Spleen (tissue), 11 donors: ENCODE results near the gene KIAA0753. TPM values are rescaled to one million over a fixed set of nuclear protein-coding genes. Genes with fewer than 3 reads are reported as not detected.

Experiments used
- DNase-seq: peaks from one replicate; pipeline ENCODE4 v3.0.0-alpha.2; 2020
- H3K27ac ChIP-seq, 8 donors: fragments of 200-600 bp; sonication (generic) in 7 of 8; 1 replicate in 4 of 8; 2 replicates in 4 of 8; pipeline versions ENCODE4 v1.5.0 to v1.8.0; 2016 to 2021; ENCODE audit warnings: inconsistent platforms in 4 of 8, mild to moderate bottlenecking in 4 of 8, moderate library complexity in 1 of 8
- H3K27me3 ChIP-seq, 7 donors: fragments of 200-600 bp; sonication (generic) in 6 of 7; replicated peaks in 1 of 7; 1 replicate in 4 of 7; 2 replicates in 3 of 7; pipeline versions ENCODE4 v1.5.0 to v1.8.0; 2016 to 2021; ENCODE audit warnings: inconsistent platforms in 3 of 7, mild to moderate bottlenecking in 1 of 7
- H3K36me3 ChIP-seq, 6 donors: fragments of 200-600 bp; sonication (generic) in 5 of 6; 1 replicate in 4 of 6; 2 replicates in 2 of 6; pipeline versions ENCODE4 v1.5.0 to v1.8.0; 2016 to 2021; ENCODE audit warnings: inconsistent platforms in 2 of 6
- H3K4me1 ChIP-seq, 6 donors: fragments of 200-600 bp; sonication (generic) in 5 of 6; 1 replicate in 3 of 6; 2 replicates in 3 of 6; pipeline versions ENCODE4 v1.5.0 to v1.8.0; 2016 to 2021; ENCODE audit warnings: inconsistent platforms in 3 of 6
- H3K4me3 ChIP-seq, 8 donors: fragments of 200-600 bp; sonication (generic) in 7 of 8; 1 replicate in 4 of 8; 2 replicates in 4 of 8; pipeline versions ENCODE4 v1.5.0 to v1.8.0; 2016 to 2021; ENCODE audit warnings: inconsistent platforms in 4 of 8, mild to moderate bottlenecking in 4 of 8, moderate library complexity in 2 of 8
- H3K9me3 ChIP-seq, 8 donors: fragments of 200-600 bp; sonication (generic) in 7 of 8; 1 replicate in 4 of 8; 2 replicates in 4 of 8; pipeline versions ENCODE4 v1.5.0 to v1.8.0; 2016 to 2021; ENCODE audit warnings: inconsistent platforms in 4 of 8
- CTCF ChIP-seq, 11 experiments: fragments of 200-600 bp in 7 of 11; fragments of 450-650 bp in 4 of 11; sonication (generic) in 4 of 11; IDR thresholded peaks in 8 of 11; conservative IDR thresholded peaks in 3 of 11; 1 replicate in 7 of 11; 2 replicates in 4 of 11; pipeline versions ENCODE4 v1.4.0 to v1.8.0; 2016 to 2021; ENCODE audit warnings: antibody characterized with exemption in 11 of 11, inconsistent platforms in 4 of 11, mild to moderate bottlenecking in 1 of 11
- POLR2A ChIP-seq, 3 donors: fragments of 450-650 bp; IDR thresholded peaks; one replicate each; pipeline ENCODE4 v1.5.1; 2017; ENCODE audit warnings: antibody characterized with exemption in 3 of 3, mild to moderate bottlenecking in 1 of 3
- POLR2AphosphoS5 ChIP-seq, 3 donors: sonication (generic); formaldehyde crosslinking; IDR thresholded peaks; one replicate each; pipeline ENCODE4 v1.5.1; 2017; ENCODE audit warnings: antibody characterized with exemption in 3 of 3
- WGBS, 5 donors: extraction: QIAGEN DNeasy Blood & Tissue Kit in 3 of 5; methylation state at CpG; one replicate each; pipeline versions ENCODE4 v1.1.5 to v1.1.7; 2013 to 2018; 5-methylcytosine and 5-hydroxymethylcytosine counted together
- intact Hi-C: fragments of 100-400 bp; cut with DNase I; formaldehyde crosslinking; loops from one replicate; pipeline ENCODE4 v1.15.0; 2023; ENCODE audit warnings: low total_unique reads
- polyA plus RNA-seq, 3 donors: library from polyadenylated mRNA; stranded (reverse); fragments of 200-250 nt; gene quantifications; one replicate each; pipeline ENCODE4 v1.2.1, GENCODE V29; 2013
- total RNA-seq, 7 donors: library from RNA; depleted of rRNA in 3 of 7; stranded (reverse); fragments of >200 nt in 3 of 7; fragmentation: NEBNext Ultra II Directional in 4 of 7; extraction: Animal tissue kit (Norgen Biotek cat#: 25700) in 4 of 7; gene quantifications; one replicate each; pipeline versions ENCODE4 v1.1.0 to v1.2.1, GENCODE V29; 2016 to 2021
- donor health status: healthy with polysubstance abuse.
- donor health status: DM: no; HTN: no; CAD: no; lungs with moderate emphysema.
- donor health status: DM: no; HTN: no; CAD: no.
- donor health status: Bipolar disorder and iron deficiency.
- donor health status: healthy.
- donor health status: DM: no; HTN: no; CAD: no.
- donor health status: DM: yes; HTN: yes; CAD: no.

The KIAA0753 gene
- total and polyA plus RNA-seq, 10 donors = 4.2 to 21.8 (median 17.6) TPM

- DNase-seq = no peak
- intact Hi-C loops = no loop called here
- 22 to 28% (median 23%) methylated on average over 10 to 11 of the region's 11 CpGs for WGBS, 5 donors
- no peaks in the 10 kb centered on the region for H3K9me3 ChIP-seq
- peak overlapping the region in 1 of 8 donors; percentile 14 for H3K4me3 ChIP-seq
- TF ChIP-seq CTCF (IDR thresholded peaks at IDR 0.05 in 8 of 11, conservative IDR thresholded peaks at IDR 0.05 in 3 of 11) (no peak), POLR2AphosphoS5 (IDR thresholded peaks at IDR 0.05) (peak in 1 of 3 donors; percentile 48), POLR2A (IDR thresholded peaks at IDR 0.05) (no peak)
- peaks cover 0 to 27% (median 0%) of the 10 kb centered on the region in 6 donors for H3K36me3 ChIP-seq
- H3K27me3 ChIP-seq = peaks cover 0 to 6% (median 0%) of the 10 kb centered on the region in 7 donors
- peak overlapping the region in 6 of 8 donors; percentile 16 to 90 (median 70) for H3K27ac ChIP-seq
- H3K4me1 ChIP-seq = peaks cover 10 to 94% (median 41%) of the 10 kb centered on the region in 6 donors
Measured at GRCh38 chr17:6548578-6549330, 91.8 kb downstream of the KIAA0753 start.

GRCh38 chr17:6548034-6548433, 92.5 kb downstream of the KIAA0753 start:
- Histone ChIP-seq H3K27ac (peak overlapping the region in 6 of 8 donors; percentile 16 to 90 (median 70)), H3K27me3 (no peaks in the 10 kb centered on the region), H3K9me3 (no peaks in the 10 kb centered on the region), H3K36me3 (peaks cover 0 to 34% (median 0%) of the 10 kb centered on the region in 6 donors), H3K4me3 (no peak overlapping the region), H3K4me1 (peaks cover 10 to 94% (median 40%) of the 10 kb centered on the region in 6 donors)
- no peak for TF ChIP-seq POLR2AphosphoS5 (IDR thresholded peaks at IDR 0.05)
- intact Hi-C loops = no loop called here
- WGBS, 5 donors = 39 to 51% (median 49%) methylated on average over 5 of the region's 5 CpGs
- DNase-seq = no peak

- WGBS, 5 donors = 71 to 84% (median 79%) methylated on average over 6 of the region's 6 CpGs
- Histone ChIP-seq H3K4me3 (no peak overlapping the region), H3K9me3 (no peaks in the 10 kb centered on the region), H3K27me3 (no peaks in the 10 kb centered on the region), H3K4me1 (peaks cover 10 to 98% (median 39%) of the 10 kb centered on the region in 6 donors), H3K36me3 (peaks cover 0 to 40% (median 0%) of the 10 kb centered on the region in 6 donors), H3K27ac (peak overlapping the region in 4 of 8 donors; percentile 28 to 53 (median 42))
- no peak for DNase-seq
- intact Hi-C loops = no loop called here
- TF ChIP-seq POLR2A (IDR thresholded peaks at IDR 0.05) (no peak), POLR2AphosphoS5 (IDR thresholded peaks at IDR 0.05) (no peak), CTCF (IDR thresholded peaks at IDR 0.05 in 8 of 11, conservative IDR thresholded peaks at IDR 0.05 in 3 of 11) (no peak)
Measured at GRCh38 chr17:6547336-6547735, 93.2 kb downstream of the KIAA0753 start.

GRCh38 chr17:6546069-6546718, 94.3 kb downstream of the KIAA0753 start:
- WGBS, 5 donors = 53 to 75% (median 63%) methylated on average over 7 to 10 of the region's 10 CpGs
- no peaks in the 10 kb centered on the region for H3K9me3 ChIP-seq
- H3K27ac ChIP-seq = peak overlapping the region in 5 of 8 donors; percentile 1 to 51 (median 33)
- H3K4me3 ChIP-seq = no peak overlapping the region
- intact Hi-C loops = no loop called here
- peaks cover 10 to 92% (median 33%) of the 10 kb centered on the region in 6 donors for H3K4me1 ChIP-seq
- TF ChIP-seq POLR2A (IDR thresholded peaks at IDR 0.05) (no peak), CTCF (IDR thresholded peaks at IDR 0.05 in 8 of 11, conservative IDR thresholded peaks at IDR 0.05 in 3 of 11) (no peak), POLR2AphosphoS5 (IDR thresholded peaks at IDR 0.05) (no peak)
- H3K27me3 ChIP-seq = no peaks in the 10 kb centered on the region
- no peak for DNase-seq
- peaks cover 0 to 51% (median 0%) of the 10 kb centered on the region in 6 donors for H3K36me3 ChIP-seq
